ENCODE measurements around the gene CD6.

Gene CD6

DNA sequence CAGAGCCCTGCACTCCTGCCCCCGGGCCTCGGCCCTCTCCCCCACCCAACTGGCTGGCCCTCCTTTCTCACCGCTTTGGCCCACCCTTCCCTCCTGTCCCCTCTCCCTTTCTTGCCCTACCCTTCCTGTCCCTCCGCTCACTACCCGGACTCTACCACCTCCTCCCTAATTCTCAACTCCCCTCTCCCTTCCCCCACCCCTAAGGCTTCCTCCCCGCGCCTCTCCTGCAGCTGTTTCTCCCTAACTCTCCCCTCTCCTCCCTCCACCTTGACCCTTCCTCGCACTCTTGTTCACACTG is 19.9 kb upstream of the CD6 start:
- peak overlapping the region; percentile 16; the same call in 1 of the 2 replicates for H3K4me3 ChIP-seq (replicated peaks; ENCODE audit: low read depth, low read length)
- no peak for TF ChIP-seq CTCF (IDR thresholded peaks at IDR 0.05; ENCODE audit: low read depth, low read length, missing control alignments)
- DNase-seq (ENCODE audit: extremely low read depth, low read depth) = no peak

DNA sequence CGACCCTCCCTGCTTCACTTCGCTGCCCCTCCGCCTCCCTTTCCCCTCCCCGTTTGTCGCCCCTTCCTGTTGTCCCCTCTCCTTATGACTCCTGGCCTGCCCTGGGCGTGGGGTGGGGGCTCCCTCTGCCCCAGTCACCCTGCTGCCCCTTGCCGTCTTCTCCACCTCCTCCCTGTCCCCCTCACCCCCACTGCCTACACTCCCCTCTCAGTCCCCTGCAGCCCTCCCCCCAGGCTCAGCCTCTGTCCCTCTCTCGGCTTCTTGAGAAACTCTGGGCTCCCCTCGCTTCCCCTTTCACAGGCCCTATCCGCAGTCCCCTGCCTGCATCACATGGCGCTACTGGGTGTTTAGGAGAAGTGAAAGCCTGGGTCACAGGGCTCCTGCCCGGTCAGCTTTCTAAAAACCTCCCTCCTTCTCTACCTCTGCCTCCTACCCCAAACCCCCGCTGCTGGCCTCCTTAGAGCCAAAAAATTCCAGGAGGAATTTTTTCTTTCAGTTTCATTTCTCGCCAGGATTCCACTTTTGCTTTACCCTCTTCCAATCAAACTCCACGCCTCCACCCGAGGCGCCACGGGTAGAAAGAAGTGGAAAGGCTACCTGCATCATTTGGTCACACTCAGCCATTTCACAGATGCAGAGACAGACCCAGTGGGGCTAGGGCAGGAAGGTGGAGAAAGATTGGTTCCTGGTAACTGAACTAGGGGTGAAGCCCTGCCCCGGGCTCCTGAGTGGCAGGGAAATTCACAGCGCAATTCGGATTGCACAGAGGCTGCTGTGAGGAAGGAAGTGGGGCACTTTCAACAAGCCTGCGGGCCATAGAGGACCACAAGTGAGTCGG is 19.4 kb upstream of the CD6 start, which contains the start of gene SLC15A3:
Gene SLC15A3, minus strand, starts transcription at position 273 of the 838 bp plus-strand sequence. CDS start 625 bp downstream, outside the sequence.
- H3K4me3 ChIP-seq (replicated peaks; ENCODE audit: low read depth, low read length) = peak within 1 kb of the TSS; percentile 16
- DNase-seq (ENCODE audit: extremely low read depth, low read depth) = no peak
- TF ChIP-seq CTCF (IDR thresholded peaks at IDR 0.05; ENCODE audit: low read depth, low read length, missing control alignments) = no peak

DNA sequence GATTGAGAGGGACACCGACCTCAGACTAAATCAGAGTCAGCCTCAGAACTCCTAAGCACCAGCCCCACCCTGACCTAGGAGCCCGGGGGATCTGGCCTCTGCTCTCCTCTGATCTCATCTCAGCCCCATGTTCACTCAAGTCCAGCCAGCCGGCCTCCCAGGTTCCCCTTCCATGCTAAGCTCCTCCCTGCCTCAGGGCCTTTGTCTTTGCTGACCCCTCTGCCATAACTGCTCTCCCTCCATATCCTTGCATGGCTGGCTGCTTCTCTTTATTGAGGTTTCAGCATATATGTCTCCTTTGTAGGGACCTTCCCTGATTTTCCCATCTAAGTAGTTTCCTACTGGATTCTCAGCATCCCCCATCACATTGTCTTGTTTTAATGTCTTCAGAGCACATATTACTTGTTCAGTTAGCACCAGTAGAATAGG is 18.7 kb upstream of the CD6 start:
- no peak overlapping the region for H3K4me3 ChIP-seq (replicated peaks; ENCODE audit: low read depth, low read length)
- no peak for TF ChIP-seq CTCF (IDR thresholded peaks at IDR 0.05; ENCODE audit: low read depth, low read length, missing control alignments)
- DNase-seq (ENCODE audit: extremely low read depth, low read depth) = no peak

- DNase-seq (ENCODE audit: extremely low read depth, low read depth) = no peak
- no peak for TF ChIP-seq CTCF (IDR thresholded peaks at IDR 0.05; ENCODE audit: low read depth, low read length, missing control alignments)
- no peak overlapping the region for H3K4me3 ChIP-seq (replicated peaks; ENCODE audit: low read depth, low read length)
Observed at GRCh38 chr11:60953781-60954180, 17.7 kb upstream of the CD6 start.

GRCh38 chr11:60954421-60954820 is 17.1 kb upstream of the CD6 start:
- DNase-seq (ENCODE audit: extremely low read depth, low read depth) = no peak
- no peak for TF ChIP-seq CTCF (IDR thresholded peaks at IDR 0.05; ENCODE audit: low read depth, low read length, missing control alignments)
- no peak overlapping the region for H3K4me3 ChIP-seq (replicated peaks; ENCODE audit: low read depth, low read length)

DNA sequence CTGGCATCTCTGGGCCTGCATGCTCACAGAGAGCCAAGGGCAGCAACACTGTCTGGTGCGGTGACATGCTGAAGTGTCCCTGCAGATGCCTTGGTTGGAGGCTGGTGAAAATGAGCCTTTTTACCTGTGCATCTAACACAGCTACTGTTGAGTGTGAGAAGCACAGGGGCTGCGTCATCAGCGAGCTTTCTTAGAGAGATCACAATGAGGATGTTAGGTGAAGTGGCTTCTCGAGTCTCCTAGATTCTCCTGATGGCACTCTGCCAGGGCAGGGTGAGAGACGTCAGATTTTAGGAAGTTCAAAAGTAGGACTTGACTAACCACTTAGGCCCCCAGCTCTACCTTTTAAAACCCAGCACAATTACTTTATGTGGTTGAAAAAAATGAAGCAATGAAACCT is 15.9 kb upstream of the CD6 start:
- DNase-seq (ENCODE audit: extremely low read depth, low read depth) = no peak
- TF ChIP-seq CTCF (IDR thresholded peaks at IDR 0.05; ENCODE audit: low read depth, low read length, missing control alignments) = no peak
- H3K4me3 ChIP-seq (replicated peaks; ENCODE audit: low read depth, low read length) = no peak overlapping the region
